ENCODE measurements around the gene ENTPD5.

DNA sequence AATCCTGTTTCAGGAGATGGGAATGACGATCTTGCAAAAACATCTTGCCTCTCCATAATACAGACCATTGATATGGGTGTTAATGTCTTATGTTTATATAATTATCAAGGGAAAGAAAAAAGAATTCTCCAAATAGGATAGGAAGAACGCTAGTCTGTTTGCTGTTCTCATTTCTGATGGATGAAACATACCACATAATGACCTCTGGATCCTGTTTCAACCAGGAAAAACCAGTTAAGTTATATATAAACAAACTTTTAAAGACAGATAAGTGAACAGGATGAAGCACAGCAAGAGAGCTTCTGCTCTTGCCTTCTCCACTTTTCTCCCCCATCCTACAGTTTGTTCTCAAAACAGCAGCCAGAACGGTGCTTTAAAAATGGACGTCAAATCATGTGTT, 41.2 kb downstream of the ENTPD5 start:
- TF ChIP-seq FOXJ3 (CRISPR knock-in tag; IDR thresholded peaks at IDR 0.05; ENCODE audit: borderline replicate concordance): no peak
- TF ChIP-seq, protein P1, sequence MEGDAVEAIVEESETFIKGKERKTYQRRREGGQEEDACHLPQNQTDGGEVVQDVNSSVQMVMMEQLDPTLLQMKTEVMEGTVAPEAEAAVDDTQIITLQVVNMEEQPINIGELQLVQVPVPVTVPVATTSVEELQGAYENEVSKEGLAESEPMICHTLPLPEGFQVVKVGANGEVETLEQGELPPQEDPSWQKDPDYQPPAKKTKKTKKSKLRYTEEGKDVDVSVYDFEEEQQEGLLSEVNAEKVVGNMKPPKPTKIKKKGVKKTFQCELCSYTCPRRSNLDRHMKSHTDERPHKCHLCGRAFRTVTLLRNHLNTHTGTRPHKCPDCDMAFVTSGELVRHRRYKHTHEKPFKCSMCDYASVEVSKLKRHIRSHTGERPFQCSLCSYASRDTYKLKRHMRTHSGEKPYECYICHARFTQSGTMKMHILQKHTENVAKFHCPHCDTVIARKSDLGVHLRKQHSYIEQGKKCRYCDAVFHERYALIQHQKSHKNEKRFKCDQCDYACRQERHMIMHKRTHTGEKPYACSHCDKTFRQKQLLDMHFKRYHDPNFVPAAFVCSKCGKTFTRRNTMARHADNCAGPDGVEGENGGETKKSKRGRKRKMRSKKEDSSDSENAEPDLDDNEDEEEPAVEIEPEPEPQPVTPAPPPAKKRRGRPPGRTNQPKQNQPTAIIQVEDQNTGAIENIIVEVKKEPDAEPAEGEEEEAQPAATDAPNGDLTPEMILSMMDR (IDR thresholded peaks at IDR 0.05): no peak
- TF ChIP-seq, protein P2, sequence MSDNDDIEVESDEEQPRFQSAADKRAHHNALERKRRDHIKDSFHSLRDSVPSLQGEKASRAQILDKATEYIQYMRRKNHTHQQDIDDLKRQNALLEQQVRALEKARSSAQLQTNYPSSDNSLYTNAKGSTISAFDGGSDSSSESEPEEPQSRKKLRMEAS (CRISPR knock-in tag; IDR thresholded peaks at IDR 0.05): no peak
- TF ChIP-seq CREB1 (CRISPR knock-in tag; IDR thresholded peaks at IDR 0.05): no peak
- no peak for TF ChIP-seq CREM (CRISPR knock-in tag; IDR thresholded peaks at IDR 0.05)

Data from WTC11 (cell line).